Esophagus muscularis mucosa (tissue), 4 donors: ENCODE data around the gene SLC6A18.

Source experiments
- EP300 ChIP-seq: sonication (generic); formaldehyde crosslinking; IDR thresholded peaks from one replicate; pipeline ENCODE4 v1.6.1; 2017; ENCODE audit warnings: antibody characterized with exemption
- POLR2A ChIP-seq: fragments of 450-650 bp; IDR thresholded peaks from one replicate; pipeline ENCODE4 v1.6.1; 2017; ENCODE audit warnings: antibody characterized with exemption, moderate library complexity, mild to moderate bottlenecking, low read depth
- POLR2AphosphoS5 ChIP-seq, 2 donors: sonication (generic); formaldehyde crosslinking; IDR thresholded peaks; one replicate each; pipeline ENCODE4 v1.6.1; 2017; ENCODE audit warnings: antibody characterized with exemption in 2 of 2
- TF ChIP-seq, protein P1 (sequence below), 3 experiments: fragments of 200-600 bp in 2 of 3; fragments of 450-650 bp in 1 of 3; sonication (generic) in 2 of 3; IDR thresholded peaks; one replicate each; pipeline ENCODE4 v1.5.1; 2017 to 2019; ENCODE audit warnings: antibody characterized with exemption in 3 of 3, mild to moderate bottlenecking in 2 of 3, moderate library complexity in 1 of 3

DNA sequence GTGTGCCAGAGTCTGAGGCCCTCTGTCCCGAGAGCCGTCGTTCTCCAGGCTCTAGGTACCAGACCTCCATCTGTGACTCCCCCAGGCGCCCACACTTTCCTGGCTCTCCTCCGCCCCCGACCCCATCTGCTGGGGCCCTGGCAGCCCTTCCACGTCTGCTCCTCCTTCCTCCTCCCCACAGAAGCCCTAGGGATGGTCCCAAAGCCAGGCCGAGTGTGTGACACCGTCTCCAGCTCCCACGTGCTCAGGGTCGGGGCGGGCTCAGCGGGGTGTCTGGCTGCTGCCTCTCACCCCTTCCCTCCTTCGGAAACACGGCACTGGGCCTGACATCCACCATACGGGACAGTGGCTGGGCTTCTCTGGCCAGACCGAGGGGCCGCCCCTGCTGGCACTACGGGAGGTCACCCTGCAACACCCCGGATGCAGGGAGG is 44.3 kb upstream of the SLC6A18 start:
- TF ChIP-seq POLR2A (no peak), POLR2AphosphoS5 (IDR thresholded peaks at IDR 0.05) (no peak), EP300 (no peak)
- TF ChIP-seq, protein P1, sequence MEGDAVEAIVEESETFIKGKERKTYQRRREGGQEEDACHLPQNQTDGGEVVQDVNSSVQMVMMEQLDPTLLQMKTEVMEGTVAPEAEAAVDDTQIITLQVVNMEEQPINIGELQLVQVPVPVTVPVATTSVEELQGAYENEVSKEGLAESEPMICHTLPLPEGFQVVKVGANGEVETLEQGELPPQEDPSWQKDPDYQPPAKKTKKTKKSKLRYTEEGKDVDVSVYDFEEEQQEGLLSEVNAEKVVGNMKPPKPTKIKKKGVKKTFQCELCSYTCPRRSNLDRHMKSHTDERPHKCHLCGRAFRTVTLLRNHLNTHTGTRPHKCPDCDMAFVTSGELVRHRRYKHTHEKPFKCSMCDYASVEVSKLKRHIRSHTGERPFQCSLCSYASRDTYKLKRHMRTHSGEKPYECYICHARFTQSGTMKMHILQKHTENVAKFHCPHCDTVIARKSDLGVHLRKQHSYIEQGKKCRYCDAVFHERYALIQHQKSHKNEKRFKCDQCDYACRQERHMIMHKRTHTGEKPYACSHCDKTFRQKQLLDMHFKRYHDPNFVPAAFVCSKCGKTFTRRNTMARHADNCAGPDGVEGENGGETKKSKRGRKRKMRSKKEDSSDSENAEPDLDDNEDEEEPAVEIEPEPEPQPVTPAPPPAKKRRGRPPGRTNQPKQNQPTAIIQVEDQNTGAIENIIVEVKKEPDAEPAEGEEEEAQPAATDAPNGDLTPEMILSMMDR (IDR thresholded peaks at IDR 0.05), result no peak
